Heart left ventricle (tissue), 13 donors: ENCODE measurements around the gene HIVEP1.

Experiments
- POLR2A ChIP-seq, 2 donors: fragments of 450-650 bp; IDR thresholded peaks; one replicate each; pipeline ENCODE4 v1.6.1; 2017; ENCODE audit warnings: antibody characterized with exemption in 2 of 2, mild to moderate bottlenecking in 2 of 2, moderate library complexity in 2 of 2
- TF ChIP-seq, protein P1 (sequence below), 12 donors: fragments of 200-600 bp; sonication (generic) in 4 of 12; IDR thresholded peaks; one replicate each; pipeline versions ENCODE4 v1.5.0 to v1.8.0; 2018 to 2022; ENCODE audit warnings: antibody characterized with exemption in 12 of 12, mild to moderate bottlenecking in 5 of 12
- donor health status: ischemic (EF 13 %, LVEDD 7.1; RV severe dilation, severe dysfunction).
- donor health status: DM: no; HTN: yes; CAD: no.
- donor health status: DM: no; HTN: no; CAD: no.
- donor health status: ischemic (EF 25% LVEDD 6.9; RV normal size, moderate dysfunction).
- donor health status: ischemic (EF 25% LVEDD 5.7; RV mildly dilated, moderate dysfunction).
- donor health status: ischemic (EF 35%, LVEDD 5.7; RV mildly dilated, moderate dysfunction).
- donor health status: nonischemic (EF 11% LVEDD 7.7; RV severe dilation, severe dysfunction).
- donor health status: DM: yes; HTN: yes; CAD: no.
- donor health status: PGD.
- donor health status: ischemic (EF 29% LVEDD 5.4; RV normal size, mild dysfunction).
- donor health status: nonischemic (EF 23%, LVEDD 6.1; RV moderate dilation, normal function).

DNA sequence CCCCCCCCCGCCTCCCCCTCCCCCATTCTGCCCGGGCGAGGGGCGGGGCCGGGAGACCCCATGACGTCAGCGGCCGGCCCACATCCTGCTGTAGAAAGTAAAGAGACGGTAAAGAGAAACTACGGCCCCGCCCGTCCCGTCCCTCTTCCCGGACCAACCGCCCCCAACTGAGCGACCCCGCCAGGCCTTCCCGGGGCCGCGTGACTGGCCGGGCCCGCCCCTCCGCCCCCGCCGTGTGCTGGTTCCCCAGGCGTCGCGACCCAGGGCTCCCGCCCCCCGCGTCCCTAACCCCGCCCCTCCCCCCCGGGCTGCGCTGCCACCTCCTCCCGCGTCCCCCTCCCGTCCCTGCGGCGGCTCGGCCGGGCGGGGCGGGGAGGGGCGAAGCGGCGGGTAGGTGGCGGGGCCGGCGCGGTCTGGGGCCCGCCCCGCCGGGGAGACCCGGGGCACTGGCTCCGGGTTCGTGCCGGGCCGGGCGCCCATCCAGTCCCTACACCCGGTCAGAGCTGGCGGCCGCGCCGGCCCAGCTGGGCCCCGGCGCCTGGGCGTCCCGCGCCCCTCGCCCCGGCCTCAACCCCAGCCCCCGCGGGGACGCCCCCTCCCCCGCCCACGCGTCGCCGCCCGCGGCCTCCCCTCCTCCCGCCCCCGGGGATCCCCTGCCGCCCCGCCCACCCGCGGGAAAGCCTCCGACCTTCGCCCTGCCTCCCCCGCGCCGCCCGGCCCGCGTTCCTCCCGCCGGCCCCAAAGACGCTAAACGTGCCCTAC, 655 bp upstream of the HIVEP1 start:
- TF ChIP-seq, protein P1, sequence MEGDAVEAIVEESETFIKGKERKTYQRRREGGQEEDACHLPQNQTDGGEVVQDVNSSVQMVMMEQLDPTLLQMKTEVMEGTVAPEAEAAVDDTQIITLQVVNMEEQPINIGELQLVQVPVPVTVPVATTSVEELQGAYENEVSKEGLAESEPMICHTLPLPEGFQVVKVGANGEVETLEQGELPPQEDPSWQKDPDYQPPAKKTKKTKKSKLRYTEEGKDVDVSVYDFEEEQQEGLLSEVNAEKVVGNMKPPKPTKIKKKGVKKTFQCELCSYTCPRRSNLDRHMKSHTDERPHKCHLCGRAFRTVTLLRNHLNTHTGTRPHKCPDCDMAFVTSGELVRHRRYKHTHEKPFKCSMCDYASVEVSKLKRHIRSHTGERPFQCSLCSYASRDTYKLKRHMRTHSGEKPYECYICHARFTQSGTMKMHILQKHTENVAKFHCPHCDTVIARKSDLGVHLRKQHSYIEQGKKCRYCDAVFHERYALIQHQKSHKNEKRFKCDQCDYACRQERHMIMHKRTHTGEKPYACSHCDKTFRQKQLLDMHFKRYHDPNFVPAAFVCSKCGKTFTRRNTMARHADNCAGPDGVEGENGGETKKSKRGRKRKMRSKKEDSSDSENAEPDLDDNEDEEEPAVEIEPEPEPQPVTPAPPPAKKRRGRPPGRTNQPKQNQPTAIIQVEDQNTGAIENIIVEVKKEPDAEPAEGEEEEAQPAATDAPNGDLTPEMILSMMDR (IDR thresholded peaks at IDR 0.05) = no peak
- TF ChIP-seq POLR2A (IDR thresholded peaks at IDR 0.05) = no peak
